Stimulated activated CD4-positive, alpha-beta T cell treated with anti-CD3 and anti-CD28 coated beads, Interleukin-1b, Interleukin-23, amount 100 ng/mL, for 4 hours (primary cell): ENCODE measurements around the gene MSRB2.

Source experiments
- DNase-seq, 2 donors: peaks; one replicate each; pipeline ENCODE4 v3.0.0-alpha.2; 2020; ENCODE audit warnings: low read depth in 2 of 2

MSRB2 gene

DNA sequence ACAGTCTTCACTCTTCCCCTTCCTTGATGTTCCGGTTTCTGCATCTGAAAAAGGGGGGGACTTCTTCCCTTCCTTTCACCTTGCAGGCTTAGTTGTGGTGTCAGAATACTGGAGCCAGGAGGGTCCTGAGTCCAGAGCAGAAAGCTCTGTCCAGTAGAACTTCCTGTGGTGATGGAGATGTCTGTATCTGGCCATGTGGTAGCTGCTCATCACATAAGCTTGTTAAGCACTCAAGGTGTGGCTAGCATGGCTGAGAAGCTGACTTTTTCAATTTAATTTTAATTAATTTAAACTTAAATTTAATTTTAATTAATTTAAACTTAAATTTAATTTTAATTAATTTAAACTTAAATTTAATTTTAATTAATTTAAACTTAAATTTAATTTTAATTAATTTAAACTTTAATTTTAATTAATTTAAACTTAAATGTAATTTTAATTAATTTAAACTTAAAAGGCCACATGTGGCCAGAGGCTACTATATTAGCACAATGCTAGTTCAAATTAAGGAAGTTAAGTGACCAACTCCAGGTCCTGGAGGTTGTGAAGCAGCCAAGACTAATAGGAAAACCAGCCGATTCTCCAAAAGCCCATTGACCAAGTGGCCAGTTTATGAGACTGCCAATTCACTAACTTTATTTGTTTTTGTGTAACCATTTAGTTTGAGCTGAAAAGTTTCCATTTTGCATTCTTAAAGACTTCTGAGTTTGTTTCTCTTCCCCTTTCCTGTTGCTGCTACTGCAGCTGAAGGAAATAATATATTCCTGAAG, 16.3 kb downstream of the MSRB2 start:
- no peak for DNase-seq

DNA sequence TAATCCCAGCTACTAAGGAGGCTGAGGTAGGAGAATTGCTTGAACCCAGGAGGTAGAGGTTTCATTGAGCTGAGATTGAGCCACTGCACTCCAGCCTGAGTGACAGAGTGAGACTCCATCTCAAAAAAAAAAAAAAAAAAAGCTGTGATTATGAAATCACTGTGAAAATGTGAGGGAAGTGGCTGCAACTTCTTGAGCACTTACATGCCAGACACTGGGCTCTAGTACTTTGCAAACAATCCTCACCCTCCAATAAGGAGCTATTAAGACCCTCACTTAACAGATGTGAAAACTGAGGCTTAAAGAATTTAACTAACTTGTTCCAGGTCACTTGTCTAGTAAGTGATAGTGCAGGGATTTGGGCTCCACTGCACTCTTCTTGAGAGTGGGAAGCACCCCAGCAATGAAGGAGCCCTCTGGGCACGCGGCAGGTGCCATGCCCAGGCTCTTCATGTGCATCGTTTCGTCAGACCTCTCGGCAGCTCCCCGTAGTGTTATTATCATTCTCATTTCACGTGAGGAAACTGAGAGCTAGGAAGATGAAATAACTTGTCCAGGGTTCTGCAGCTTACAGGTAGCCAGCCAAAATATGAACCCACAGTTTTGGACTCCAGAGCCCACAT, 19.0 kb downstream of the MSRB2 start:
- DNase-seq = no peak

- DNase-seq = no peak
Observed at GRCh38 chr10:23116486-23117205, 21.3 kb downstream of the MSRB2 start.

GRCh38 chr10:23120001-23120934, 24.9 kb downstream of the MSRB2 start:
- DNase-seq = no peak

- no peak for DNase-seq
Observed at GRCh38 chr10:23121135-23121534, 25.8 kb downstream of the MSRB2 start.

DNA sequence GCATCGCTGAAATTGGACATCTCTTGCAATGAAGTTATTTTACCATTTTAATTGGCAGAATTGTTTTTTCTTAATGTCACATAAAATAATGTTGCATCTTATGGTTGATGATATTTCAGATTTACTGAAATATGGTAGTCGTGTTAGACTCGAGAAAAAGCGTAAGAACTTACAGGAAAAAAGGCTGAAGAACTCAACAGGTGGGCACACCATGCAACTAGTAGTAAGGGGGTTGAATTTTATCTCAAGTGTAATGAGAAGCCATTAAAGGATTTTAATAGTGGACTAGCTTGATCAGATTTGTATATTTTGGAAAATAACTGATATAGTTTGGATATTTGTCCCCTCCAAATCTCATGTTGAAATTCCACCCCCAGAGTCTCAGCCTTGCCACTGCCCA, 41.1 kb downstream of the MSRB2 start:
- DNase-seq = no peak

GRCh38 chr10:23139677-23140076, 44.3 kb downstream of the MSRB2 start:
- no peak for DNase-seq

DNA sequence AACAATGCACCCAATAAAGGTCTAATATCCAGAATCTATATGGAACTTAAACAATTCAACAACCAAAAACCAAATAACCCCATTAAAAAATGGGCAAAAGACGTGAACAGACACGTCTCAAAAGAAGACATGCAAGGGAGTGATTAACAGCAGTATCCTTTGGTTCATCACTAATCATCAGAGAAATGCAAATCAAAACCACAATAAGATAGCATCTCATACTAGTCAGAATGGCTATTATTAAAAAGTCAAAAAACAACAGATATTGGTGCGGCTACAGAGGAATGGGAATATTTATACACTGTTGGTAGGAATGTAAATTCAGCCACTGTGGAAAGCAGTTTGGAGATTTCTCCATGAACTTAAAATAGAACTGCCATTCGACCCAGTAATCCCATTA, 46.6 kb downstream of the MSRB2 start:
- no peak for DNase-seq

DNA sequence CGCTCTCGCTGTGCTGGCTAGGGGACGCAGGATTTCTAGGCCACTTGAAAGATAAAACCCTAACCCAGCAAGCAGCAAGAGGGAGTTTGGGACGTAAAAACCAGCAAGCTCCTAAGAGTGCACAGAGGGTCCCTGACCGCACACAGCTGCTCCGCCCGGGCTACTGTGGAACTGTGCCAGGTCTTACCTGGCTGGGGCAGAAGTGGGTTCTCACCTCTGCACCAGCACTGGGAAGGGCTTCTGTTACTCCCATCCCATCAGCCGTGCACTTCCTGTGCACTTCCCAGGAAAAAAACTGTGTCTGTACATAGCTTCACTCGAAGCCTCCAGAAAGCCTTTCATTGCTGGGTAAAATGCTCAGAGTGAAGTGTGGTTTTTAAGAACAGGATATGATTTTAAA, 50.9 kb downstream of the MSRB2 start:
- DNase-seq = no peak

DNA sequence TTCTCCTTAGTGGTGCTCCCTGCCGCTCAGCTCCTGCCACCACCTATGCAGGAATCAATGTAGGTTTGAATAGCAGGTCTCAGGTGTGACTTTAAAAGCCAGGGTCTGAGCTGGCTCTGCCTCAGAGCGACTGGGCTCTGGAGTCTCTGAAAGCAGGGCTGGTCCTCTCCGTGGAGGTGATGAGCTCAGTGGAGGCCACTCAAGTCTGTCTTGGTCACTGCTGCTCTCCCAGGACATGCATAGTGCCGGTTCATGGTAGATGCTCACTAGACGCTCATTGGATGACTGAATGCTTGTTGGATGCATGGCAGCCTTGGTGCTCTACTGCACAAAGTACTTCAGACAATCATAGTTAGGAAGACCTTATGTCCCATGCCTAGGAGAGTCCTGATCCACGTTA, 51.7 kb downstream of the MSRB2 start:
- DNase-seq = no peak

- no peak for DNase-seq
Observed at GRCh38 chr10:23148214-23148613, 52.8 kb downstream of the MSRB2 start.

DNA sequence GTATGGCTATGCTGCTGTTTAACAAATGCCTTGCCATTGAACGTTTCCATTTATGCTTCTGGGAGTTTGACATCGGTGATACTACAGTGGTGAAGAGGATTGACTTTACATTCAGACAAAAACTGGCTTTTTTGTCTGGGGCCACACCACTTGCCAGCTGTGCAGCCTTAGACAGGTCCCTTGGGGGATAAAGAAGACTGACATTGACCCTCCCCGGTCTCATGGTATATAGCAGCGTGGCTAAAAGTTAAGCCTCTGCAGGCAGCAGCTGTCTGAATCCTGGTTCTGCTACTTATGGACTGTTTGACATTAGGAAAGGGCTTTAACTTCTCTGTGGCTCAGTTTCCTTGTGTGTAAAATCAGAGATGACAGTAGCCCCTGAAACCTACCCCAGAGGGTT, 54.7 kb downstream of the MSRB2 start:
- DNase-seq = no peak

DNA sequence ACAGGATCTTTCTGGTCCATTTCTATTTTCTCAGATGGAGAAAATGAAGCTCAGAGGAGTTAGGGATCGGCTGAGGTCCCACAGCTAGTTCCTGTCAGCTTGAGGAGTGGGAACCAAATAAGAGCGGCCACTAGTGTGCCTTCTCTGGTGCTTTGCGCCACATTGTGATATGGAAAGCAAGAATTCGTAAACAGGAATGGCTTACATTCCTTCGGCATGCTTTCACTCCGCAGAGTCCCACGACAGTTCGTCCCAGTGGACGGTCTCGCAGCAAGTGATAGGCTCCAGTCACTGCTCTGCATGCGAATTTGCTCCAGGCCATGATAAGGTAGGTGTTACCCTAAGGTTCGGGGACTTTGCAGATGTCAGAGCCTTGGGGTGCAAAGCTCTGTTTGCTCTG, 55.2 kb downstream of the MSRB2 start:
- no peak for DNase-seq

DNA sequence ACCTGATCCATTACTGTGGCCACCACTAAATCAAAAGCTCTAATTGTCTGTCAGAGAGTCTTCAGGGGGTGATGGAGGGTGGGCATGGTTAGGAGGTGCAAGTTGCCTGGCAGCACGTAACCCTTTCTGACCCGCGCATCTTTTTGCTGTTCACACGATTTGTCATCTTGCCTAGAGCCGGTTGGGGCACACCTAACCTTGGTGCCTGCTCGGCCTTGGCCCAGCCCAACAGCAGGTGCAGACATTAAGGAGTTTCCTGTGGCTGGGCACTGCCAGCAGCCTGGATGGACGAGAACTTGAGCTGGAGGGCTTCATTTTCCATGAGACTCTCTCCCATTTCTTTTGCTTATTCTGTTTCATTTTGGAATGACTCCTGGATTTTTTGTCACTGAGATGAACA, 55.7 kb downstream of the MSRB2 start:
- no peak for DNase-seq

- DNase-seq = no peak
Observed at GRCh38 chr10:23155169-23155568, 59.8 kb downstream of the MSRB2 start.

GRCh38 chr10:23156447-23157150, 61.2 kb downstream of the MSRB2 start:
- no peak for DNase-seq

GRCh38 chr10:23157239-23157681, 61.9 kb downstream of the MSRB2 start:
- no peak for DNase-seq

DNA sequence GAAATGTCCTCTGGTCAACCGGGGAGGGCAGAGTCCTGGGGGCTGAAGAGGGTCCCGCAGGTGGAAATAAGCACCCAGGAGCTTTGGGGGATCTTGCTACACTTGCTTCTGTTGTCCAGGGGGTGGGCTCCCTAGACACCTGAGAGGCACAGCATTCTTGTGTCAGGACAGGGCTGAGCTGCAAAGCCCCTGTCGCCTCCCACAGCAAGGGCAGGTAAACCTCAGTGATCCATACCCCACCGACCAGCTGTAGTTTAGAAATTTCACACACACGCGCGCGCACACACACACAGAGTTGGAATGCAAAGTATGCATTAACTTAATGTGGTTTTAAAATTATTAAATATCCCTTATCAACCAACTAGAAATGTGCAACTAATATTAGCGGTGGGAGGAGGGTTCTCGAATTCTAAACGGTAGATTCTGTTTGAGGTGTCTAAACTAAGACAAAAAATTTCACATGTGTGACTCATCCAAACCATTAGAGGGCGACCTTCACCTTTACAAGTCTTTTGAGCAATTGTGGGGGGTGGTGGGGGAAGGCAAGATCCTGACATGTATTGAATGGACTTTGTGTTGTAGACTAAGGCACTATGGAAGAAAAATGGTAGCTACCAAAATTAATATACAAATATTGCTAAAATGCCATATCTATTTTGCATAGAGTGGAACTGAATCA, 62.5 kb downstream of the MSRB2 start:
- no peak for DNase-seq

DNA sequence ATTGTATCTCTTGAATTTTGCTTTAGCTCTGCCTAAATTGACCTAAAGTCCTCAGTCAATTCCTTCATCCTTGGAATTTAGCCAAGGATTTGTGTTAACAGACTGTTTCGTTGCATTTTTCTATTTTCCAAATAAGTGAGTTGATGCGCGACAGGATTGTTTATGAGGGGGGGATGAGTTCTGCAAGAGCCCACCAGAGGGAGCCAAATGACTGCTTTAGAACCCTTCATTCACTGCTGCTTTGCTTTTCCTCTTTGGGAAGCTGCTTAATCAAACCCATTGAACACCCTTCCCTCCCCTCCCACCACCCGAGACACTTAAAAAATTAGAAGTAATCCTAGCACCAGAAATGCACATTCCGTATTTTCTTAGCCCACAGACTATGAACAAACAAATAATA, 63.0 kb downstream of the MSRB2 start:
- peak; percentile 23 to 25 for DNase-seq

DNA sequence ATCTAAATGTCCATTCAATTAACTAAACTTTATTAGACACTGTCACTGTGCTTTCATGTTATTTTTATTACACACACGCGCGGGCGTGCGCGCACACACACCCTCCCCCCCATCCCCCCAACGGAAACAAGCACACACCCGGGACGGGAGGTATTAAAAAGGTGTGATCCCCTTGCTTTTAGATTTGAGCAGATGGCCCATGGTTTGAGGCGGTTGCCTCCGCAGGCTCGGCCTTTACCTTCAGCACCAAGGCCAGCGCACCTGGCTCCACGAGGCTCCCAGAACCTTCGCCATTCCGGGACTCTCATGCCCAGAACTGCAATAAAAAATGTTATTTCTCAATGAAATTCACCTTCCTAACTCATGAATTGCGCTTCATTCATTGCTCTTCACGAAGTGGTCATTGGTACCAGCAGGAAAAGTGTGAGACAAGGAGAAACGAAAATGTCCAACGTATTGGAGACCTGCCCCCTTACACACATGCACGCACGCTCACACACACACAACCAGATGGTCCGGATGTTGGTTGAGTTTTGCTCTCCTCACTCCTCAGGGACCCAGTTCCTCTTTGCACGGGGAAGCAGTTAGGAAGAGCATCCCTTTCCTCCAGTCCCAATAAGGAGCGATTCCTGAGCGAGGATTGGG, 76.0 kb downstream of the MSRB2 start:
- no peak for DNase-seq
